ENCODE data around the gene NTSR2.

Gene NTSR2

GRCh38 chr2:11698009-11698922 lies 28.3 kb upstream of the NTSR2 start:
- DNase-seq = no peak

GRCh38 chr2:11697103-11697871 lies 27.3 kb upstream of the NTSR2 start:
- peak; percentile 78 for DNase-seq

- DNase-seq = no peak
These were observed 26.7 kb upstream of the NTSR2 start for GRCh38 chr2:11696736-11697102.

GRCh38 chr2:11695576-11695975 lies 25.6 kb upstream of the NTSR2 start:
- DNase-seq = no peak

GRCh38 chr2:11692966-11693521 lies 23.0 kb upstream of the NTSR2 start:
- peak; percentile 11 for DNase-seq

- DNase-seq = no peak
These were observed 21.2 kb upstream of the NTSR2 start for GRCh38 chr2:11691076-11691660.

- peak; percentile 76 for DNase-seq
These were observed 18.5 kb upstream of the NTSR2 start for GRCh38 chr2:11688222-11689069.

- DNase-seq = no peak
These were observed 17.7 kb upstream of the NTSR2 start for GRCh38 chr2:11687736-11688135.

- DNase-seq = no peak
These were observed 16.0 kb upstream of the NTSR2 start for GRCh38 chr2:11685906-11686470.

- DNase-seq = no peak
These were observed 15.0 kb upstream of the NTSR2 start for GRCh38 chr2:11684894-11685460.

- no peak for DNase-seq
These were observed 14.0 kb upstream of the NTSR2 start for GRCh38 chr2:11683966-11684365.

- DNase-seq = no peak
These were observed 13.5 kb upstream of the NTSR2 start for GRCh38 chr2:11683476-11683875.

GRCh38 chr2:11682590-11682915 lies 12.6 kb upstream of the NTSR2 start:
- no peak for DNase-seq

- DNase-seq = no peak
These were observed 12.0 kb upstream of the NTSR2 start for GRCh38 chr2:11681722-11682589.

- no peak for DNase-seq
These were observed 11.1 kb upstream of the NTSR2 start for GRCh38 chr2:11680901-11681721.

GRCh38 chr2:11680182-11680900 lies 10.3 kb upstream of the NTSR2 start:
- no peak for DNase-seq

GRCh38 chr2:11679486-11680181 lies 9.6 kb upstream of the NTSR2 start:
- no peak for DNase-seq

- DNase-seq = no peak
These were observed 9.0 kb upstream of the NTSR2 start for GRCh38 chr2:11679016-11679415.

Data from GDM1 (cell line).